22Rv1 (cell line): Measurements from ENCODE around the gene MALRD1.
"Not testable (repeated sequence)": the region's sequence is repeated elsewhere in the genome, so short reads cannot be mapped to it uniquely, and the experiment has no call there.

Experiments
- H3K27ac ChIP-seq: fragments of 450-650 bp; 2 replicates; pipeline ENCODE4 v1.5.1; 2017
- CTCF ChIP-seq: fragments of 450-650 bp; IDR thresholded peaks from 2 replicates; pipeline ENCODE4 v1.5.1; 2017; ENCODE audit warnings: mild to moderate bottlenecking
- ZFX ChIP-seq: fragments of 450-650 bp; IDR thresholded peaks from 2 replicates; pipeline ENCODE4 v1.6.1; 2017; ENCODE audit warnings: antibody characterized with exemption, borderline replicate concordance

The MALRD1 gene

GRCh38 chr10:19738440-19738839, 689.8 kb downstream of the MALRD1 start:
- H3K27ac ChIP-seq, result no peak overlapping the region
- no peak for TF ChIP-seq CTCF
- TF ChIP-seq ZFX, result no peak

- not testable (repeated sequence) for H3K27ac ChIP-seq
These were observed 690.6 kb downstream of the MALRD1 start for GRCh38 chr10:19739232-19739631.

- not testable (repeated sequence) for H3K27ac ChIP-seq
These were observed 693.5 kb downstream of the MALRD1 start for GRCh38 chr10:19742144-19742543.

- H3K27ac ChIP-seq, result no peak overlapping the region
- no peak for TF ChIP-seq CTCF
These were observed 697.1 kb downstream of the MALRD1 start for GRCh38 chr10:19745672-19746071.

- no peak for TF ChIP-seq CTCF
- no peak for TF ChIP-seq ZFX
- H3K27ac ChIP-seq, result no peak overlapping the region
These were observed 700.7 kb downstream of the MALRD1 start for GRCh38 chr10:19749185-19749729.

GRCh38 chr10:19750972-19751371, 702.4 kb downstream of the MALRD1 start:
- H3K27ac ChIP-seq, result no peak overlapping the region
- TF ChIP-seq ZFX, result no peak
- no peak for TF ChIP-seq CTCF

GRCh38 chr10:19756919-19757318, 708.3 kb downstream of the MALRD1 start:
- TF ChIP-seq CTCF (no peak), ZFX (no peak)
- H3K27ac ChIP-seq, result no peak overlapping the region

GRCh38 chr10:19762026-19762425, 713.4 kb downstream of the MALRD1 start:
- no peak for TF ChIP-seq CTCF
- no peak for TF ChIP-seq ZFX
- no peak overlapping the region for H3K27ac ChIP-seq

GRCh38 chr10:19764111-19764510, 715.5 kb downstream of the MALRD1 start:
- TF ChIP-seq CTCF (no peak), ZFX (no peak)
- no peak overlapping the region for H3K27ac ChIP-seq
